Gastrocnemius medialis (tissue), 4 donors: ENCODE results near the gene MYO1G. TPM values are rescaled to one million over a fixed set of nuclear protein-coding genes. Genes with fewer than 3 reads are reported as not detected.

ENCODE experiments used
- ATAC-seq, 2 donors: fragments of 150-250 bp; one replicate each; pipeline ENCODE4 v1.9.1; 2016
- DNase-seq, 2 donors: peaks; one replicate each; pipeline ENCODE4 v3.0.0-alpha.2; 2019
- H3K27ac ChIP-seq, 4 donors: fragments of 200-600 bp; sonication (generic); 1 replicate in 1 of 4; 2 replicates in 3 of 4; pipeline ENCODE4 v1.5.1; 2016 to 2018; ENCODE audit warnings: mild to moderate bottlenecking in 2 of 4, moderate library complexity in 1 of 4
- H3K27me3 ChIP-seq, 3 donors: fragments of 200-600 bp; sonication (generic) in 2 of 3; 1 replicate in 1 of 3; 2 replicates in 2 of 3; pipeline versions ENCODE4 v1.5.1 to v1.6.0; 2016 to 2019; ENCODE audit warnings: mild to moderate bottlenecking in 1 of 3, moderate library complexity in 1 of 3
- H3K36me3 ChIP-seq, 2 donors: fragments of 200-600 bp; sonication (generic) in 1 of 2; one replicate each; pipeline ENCODE4 v1.5.1; 2017 to 2018
- H3K4me1 ChIP-seq, 2 donors: fragments of 200-600 bp; sonication (generic) in 1 of 2; one replicate each; pipeline ENCODE4 v1.5.1; 2016 to 2017; ENCODE audit warnings: mild to moderate bottlenecking in 2 of 2
- H3K4me3 ChIP-seq, 4 donors: fragments of 200-600 bp; sonication (generic) in 3 of 4; 1 replicate in 1 of 4; 2 replicates in 3 of 4; pipeline ENCODE4 v1.5.1; 2016 to 2019; ENCODE audit warnings: mild to moderate bottlenecking in 2 of 4
- H3K9me3 ChIP-seq, 3 donors: fragments of 200-600 bp; sonication (generic) in 2 of 3; 1 replicate in 1 of 3; 2 replicates in 2 of 3; pipeline ENCODE4 v1.5.1; 2016 to 2019
- CTCF ChIP-seq, 5 experiments: fragments of 450-650 bp in 3 of 5; fragments of 200-600 bp in 2 of 5; sonication (generic) in 2 of 5; IDR thresholded peaks in 4 of 5; conservative IDR thresholded peaks in 1 of 5; 1 replicate in 4 of 5; 2 replicates in 1 of 5; pipeline ENCODE4 v1.5.1; 2016 to 2019; ENCODE audit warnings: antibody characterized with exemption in 5 of 5, mild to moderate bottlenecking in 3 of 5, moderate library complexity in 3 of 5
- POLR2A ChIP-seq, 2 donors: fragments of 450-650 bp; IDR thresholded peaks; one replicate each; pipeline ENCODE4 v1.6.1; 2017; ENCODE audit warnings: antibody characterized with exemption in 2 of 2, mild to moderate bottlenecking in 2 of 2, moderate library complexity in 2 of 2
- in situ Hi-C, 4 donors: fragments of 200-750 bp; cut with MboI; loops; one replicate each; pipeline versions ENCODE4 v1.15.0 to v1.8.0; 2017; ENCODE audit warnings: low sequenced_read_pairs in 4 of 4
- intact Hi-C: fragments of 100-400 bp; cut with DNase I; formaldehyde crosslinking; loops from one replicate; pipeline ENCODE4 v1.15.1; 2023; ENCODE audit warnings: low total_unique reads
- total RNA-seq, 4 donors: library from RNA; depleted of rRNA; stranded (reverse); fragments of >200 nt; gene quantifications; one replicate each; pipeline versions ENCODE4 v1.1.0 to v1.2.3, GENCODE V29; 2016

Gene MYO1G
- total RNA-seq, 4 donors from 2014 or later = 0.61 to 1.4 (median 1.3) TPM; not detected in 1

- intact Hi-C loops (loop anchor here (2.0 kb wide), 1 partner anchor 163 kb away; no protein-coding TSS in a partner anchor), in situ Hi-C loops (no loop called here)
- no peak overlapping the region for H3K4me3 ChIP-seq
- ATAC-seq = peak; percentile 54 to 61
- no peaks in the 10 kb centered on the region for H3K4me1 ChIP-seq
- peak; percentile 25 to 59 (median 50) for TF ChIP-seq CTCF (IDR thresholded peaks at IDR 0.05 in 4 of 5, conservative IDR thresholded peaks at IDR 0.05 in 1 of 5)
- TF ChIP-seq POLR2A (IDR thresholded peaks at IDR 0.05) = no peak
- H3K27ac ChIP-seq = no peak overlapping the region
- H3K27me3 ChIP-seq = no peaks in the 10 kb centered on the region
- H3K36me3 ChIP-seq = no peaks in the 10 kb centered on the region
- DNase-seq = peak in 1 of 2 donors; percentile 44
- H3K9me3 ChIP-seq = no peaks in the 10 kb centered on the region
These were observed 5.0 kb downstream of the MYO1G start for GRCh38 chr7:44973610-44974401.

DNA sequence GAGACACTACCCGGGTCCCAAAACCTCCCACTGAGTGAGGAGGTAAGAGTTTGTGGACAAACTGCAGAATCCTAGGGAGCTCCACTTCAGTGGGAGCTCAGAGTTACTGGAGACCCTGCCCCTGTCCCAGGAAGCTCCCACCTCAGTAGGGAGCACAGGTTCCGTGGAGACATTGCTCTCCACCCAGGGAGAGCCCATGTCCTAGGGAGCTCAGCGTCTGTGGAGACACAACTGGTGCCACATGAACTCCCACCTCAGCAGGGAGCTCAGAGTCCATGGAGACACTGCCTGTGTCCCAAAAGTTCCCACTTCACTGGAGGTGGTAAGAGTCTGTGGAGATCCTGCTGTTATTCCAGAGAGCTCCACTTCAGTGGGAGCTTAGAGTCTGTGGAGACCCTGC is 6.3 kb downstream of the MYO1G start:
- in situ Hi-C loops = no loop called here

DNA sequence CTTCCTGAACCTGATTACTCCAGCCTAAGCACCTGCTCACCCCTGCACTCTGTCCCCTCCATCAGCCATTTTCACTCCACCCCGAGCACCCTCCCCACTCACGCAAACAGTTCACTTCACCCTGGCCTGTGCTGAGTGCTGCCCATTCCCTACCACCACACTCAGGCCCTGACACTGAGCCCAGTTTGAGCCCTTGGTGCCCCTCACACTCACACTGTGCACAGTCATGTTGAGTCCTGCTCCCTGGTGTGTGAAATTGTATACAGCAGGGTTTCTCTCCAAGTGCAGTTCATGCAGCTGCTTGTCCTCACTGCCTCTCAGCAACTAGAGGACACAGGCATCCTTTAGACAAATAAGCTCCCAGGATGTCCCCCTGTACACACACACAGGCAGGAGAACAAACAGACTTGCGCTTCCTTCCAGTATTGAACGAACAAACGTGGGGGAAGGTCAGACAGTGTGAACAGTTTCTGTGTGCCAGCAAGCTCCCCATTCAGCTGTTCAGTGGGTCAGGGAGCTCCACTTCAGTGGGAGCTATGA is 6.8 kb downstream of the MYO1G start:
- no peaks in the 10 kb centered on the region for H3K36me3 ChIP-seq

More for the DNA sequence above, 6.3 kb downstream of the MYO1G start:
- TF ChIP-seq CTCF (IDR thresholded peaks at IDR 0.05 in 4 of 5, conservative IDR thresholded peaks at IDR 0.05 in 1 of 5) (no peak), POLR2A (IDR thresholded peaks at IDR 0.05) (no peak)
- DNase-seq (no peak), ATAC-seq (no peak)
- Histone ChIP-seq H3K9me3 (no peaks in the 10 kb centered on the region), H3K36me3 (no peaks in the 10 kb centered on the region), H3K4me3 (no peak overlapping the region), H3K27ac (no peak overlapping the region), H3K27me3 (no peaks in the 10 kb centered on the region), H3K4me1 (no peaks in the 10 kb centered on the region)
- intact Hi-C loops = loop anchor here (2.0 kb wide), 1 partner anchor 164 kb away; no protein-coding TSS in a partner anchor

GRCh38 chr7:44971188-44971901 is 7.5 kb downstream of the MYO1G start:
- Histone ChIP-seq H3K4me1 (no peaks in the 10 kb centered on the region), H3K4me3 (no peak overlapping the region), H3K27me3 (no peaks in the 10 kb centered on the region), H3K9me3 (no peaks in the 10 kb centered on the region), H3K36me3 (no peaks in the 10 kb centered on the region), H3K27ac (no peak overlapping the region)
- in situ Hi-C loops (no loop called here), intact Hi-C loops (no loop called here)
- TF ChIP-seq CTCF (IDR thresholded peaks at IDR 0.05 in 4 of 5, conservative IDR thresholded peaks at IDR 0.05 in 1 of 5) (no peak), POLR2A (IDR thresholded peaks at IDR 0.05) (no peak)
- ATAC-seq (no peak), DNase-seq (no peak)

More for the DNA sequence above, 6.8 kb downstream of the MYO1G start:
- TF ChIP-seq CTCF (IDR thresholded peaks at IDR 0.05 in 4 of 5, conservative IDR thresholded peaks at IDR 0.05 in 1 of 5) (no peak), POLR2A (IDR thresholded peaks at IDR 0.05) (no peak)
- intact Hi-C loops = loop anchor here (2.0 kb wide), 1 partner anchor 165 kb away; no protein-coding TSS in a partner anchor
- no peaks in the 10 kb centered on the region for H3K9me3 ChIP-seq
- H3K4me1 ChIP-seq = no peaks in the 10 kb centered on the region
- no peaks in the 10 kb centered on the region for H3K27me3 ChIP-seq
- H3K27ac ChIP-seq = no peak overlapping the region
- DNase-seq (no peak), ATAC-seq (no peak)
- H3K4me3 ChIP-seq = no peak overlapping the region
- in situ Hi-C loops = no loop called here
